Activated naive CD4-positive, alpha-beta T cell treated with anti-CD3 and anti-CD28 coated beads, Interleukin-2, amount 50 U/mL, for 24 hours (primary cell): ENCODE measurements around the gene PGBD2.

Experiments used
- H3K27ac Mint-ChIP-seq: one replicate; pipeline ENCODE4 v1.8.0; 2021; ENCODE audit warnings: mild to moderate bottlenecking, mixed read lengths
- H3K27me3 Mint-ChIP-seq: one replicate; pipeline ENCODE4 v1.8.0; 2021; ENCODE audit warnings: mixed read lengths
- H3K36me3 Mint-ChIP-seq: one replicate; pipeline ENCODE4 v1.8.0; 2021; ENCODE audit warnings: mixed read lengths
- H3K4me1 Mint-ChIP-seq: one replicate; pipeline ENCODE4 v1.8.0; 2021; ENCODE audit warnings: mixed read lengths
- H3K4me3 Mint-ChIP-seq: one replicate; pipeline ENCODE4 v1.8.0; 2021; ENCODE audit warnings: mild to moderate bottlenecking, mixed read lengths
- H3K9me3 Mint-ChIP-seq: one replicate; pipeline ENCODE4 v1.8.0; 2021; ENCODE audit warnings: mixed read lengths

The PGBD2 gene, protein sequence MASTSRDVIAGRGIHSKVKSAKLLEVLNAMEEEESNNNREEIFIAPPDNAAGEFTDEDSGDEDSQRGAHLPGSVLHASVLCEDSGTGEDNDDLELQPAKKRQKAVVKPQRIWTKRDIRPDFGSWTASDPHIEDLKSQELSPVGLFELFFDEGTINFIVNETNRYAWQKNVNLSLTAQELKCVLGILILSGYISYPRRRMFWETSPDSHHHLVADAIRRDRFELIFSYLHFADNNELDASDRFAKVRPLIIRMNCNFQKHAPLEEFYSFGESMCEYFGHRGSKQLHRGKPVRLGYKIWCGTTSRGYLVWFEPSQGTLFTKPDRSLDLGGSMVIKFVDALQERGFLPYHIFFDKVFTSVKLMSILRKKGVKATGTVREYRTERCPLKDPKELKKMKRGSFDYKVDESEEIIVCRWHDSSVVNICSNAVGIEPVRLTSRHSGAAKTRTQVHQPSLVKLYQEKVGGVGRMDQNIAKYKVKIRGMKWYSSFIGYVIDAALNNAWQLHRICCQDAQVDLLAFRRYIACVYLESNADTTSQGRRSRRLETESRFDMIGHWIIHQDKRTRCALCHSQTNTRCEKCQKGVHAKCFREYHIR

DNA sequence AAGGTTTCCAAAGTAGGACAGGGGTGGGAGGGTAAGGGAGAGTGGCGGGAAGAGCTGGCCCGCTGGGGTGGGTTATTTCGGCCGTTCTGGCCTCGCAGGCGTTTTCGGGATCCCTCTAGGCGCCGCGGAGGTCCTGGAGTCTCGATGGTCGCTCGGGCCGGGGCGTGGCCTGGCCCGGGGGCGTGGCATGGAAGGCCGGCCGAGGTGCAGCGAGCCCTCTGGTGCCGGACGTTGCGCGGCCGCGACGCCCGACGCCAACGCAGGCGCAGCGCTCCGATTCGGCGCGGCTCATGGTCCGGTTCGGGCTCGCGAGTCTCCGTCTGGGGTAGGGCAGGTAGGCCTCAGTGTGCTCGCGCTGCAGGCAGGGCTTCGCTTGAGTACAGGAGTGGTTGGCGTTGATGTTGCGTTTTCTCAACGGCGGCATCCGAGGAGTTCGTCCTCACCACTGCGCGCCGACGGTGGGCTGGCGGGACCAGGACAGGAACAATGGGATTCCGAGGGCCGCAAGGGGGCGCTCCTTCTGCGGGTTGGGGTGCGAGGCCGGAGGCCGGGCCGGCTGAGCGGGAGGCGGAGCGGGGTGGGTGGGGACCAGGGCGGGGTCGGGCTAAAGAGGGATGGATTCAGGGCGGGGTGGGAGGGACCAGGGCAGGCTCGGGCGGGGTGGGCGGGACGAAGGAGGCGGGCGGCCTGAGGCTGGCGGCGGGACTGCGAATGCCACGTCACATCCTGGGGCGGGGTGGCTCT lies at the start of gene PGBD2:
Gene PGBD2, plus strand, starts transcription at position 227 of the 744 bp plus-strand sequence. CDS start 7,628 bp downstream, outside the sequence.
- Mint-ChIP-seq H3K4me3 (peak within 1 kb of the TSS; percentile 91), H3K9me3 (no peaks in the 10 kb centered on the region), H3K27me3 (no peaks in the 10 kb centered on the region), H3K4me1 (peaks cover 30% of the 10 kb centered on the region), H3K36me3 (no peaks in the 10 kb centered on the region), H3K27ac (peak within 1 kb of the TSS; percentile 97)

DNA sequence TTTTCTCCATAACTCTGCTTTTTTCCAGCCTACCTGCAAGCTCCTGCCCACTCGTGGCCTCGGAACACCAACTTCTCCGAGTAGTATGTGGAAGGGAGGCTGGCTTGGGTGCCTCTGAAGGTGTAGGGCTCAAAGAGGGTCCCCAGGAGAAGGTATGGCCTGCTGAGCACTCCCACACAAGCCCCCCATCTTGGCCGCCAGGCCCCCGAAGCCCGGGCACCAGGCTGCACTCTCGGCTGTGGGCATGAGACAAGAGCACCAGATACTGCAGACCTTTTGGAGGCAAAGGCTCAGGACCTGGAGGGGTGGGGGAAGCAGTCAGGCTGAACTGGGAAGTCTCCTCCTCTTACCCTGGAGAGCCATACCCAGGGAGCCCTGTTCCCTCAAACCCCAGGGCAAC lies 48.8 kb upstream of the PGBD2 start:
- no peak overlapping the region for H3K27ac Mint-ChIP-seq
- H3K4me1 Mint-ChIP-seq, result peaks cover 36% of the 10 kb centered on the region
- H3K27me3 Mint-ChIP-seq, result no peaks in the 10 kb centered on the region
- peaks cover 2% of the 10 kb centered on the region for H3K36me3 Mint-ChIP-seq
- H3K4me3 Mint-ChIP-seq, result peak overlapping the region; percentile 93
- no peaks in the 10 kb centered on the region for H3K9me3 Mint-ChIP-seq

DNA sequence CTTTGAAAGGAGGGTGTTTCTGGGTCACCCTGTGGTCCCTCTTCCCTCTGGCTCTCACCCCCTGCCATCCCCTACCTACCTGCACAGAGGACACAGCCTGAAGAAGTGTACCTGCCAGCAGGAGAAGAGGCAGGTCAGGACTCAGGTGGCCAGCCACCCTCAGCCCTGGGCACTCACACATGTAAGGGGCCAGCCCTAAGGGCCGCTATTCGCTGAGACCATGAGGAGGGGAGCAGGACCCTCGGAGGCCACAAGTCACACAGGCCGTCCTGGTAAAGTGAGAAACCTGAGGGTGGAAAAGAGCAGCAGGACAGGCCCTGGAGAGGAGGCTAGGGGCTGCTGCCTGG lies 48.3 kb upstream of the PGBD2 start:
- Mint-ChIP-seq H3K4me1 (peaks cover 41% of the 10 kb centered on the region), H3K27me3 (no peaks in the 10 kb centered on the region)

DNA sequence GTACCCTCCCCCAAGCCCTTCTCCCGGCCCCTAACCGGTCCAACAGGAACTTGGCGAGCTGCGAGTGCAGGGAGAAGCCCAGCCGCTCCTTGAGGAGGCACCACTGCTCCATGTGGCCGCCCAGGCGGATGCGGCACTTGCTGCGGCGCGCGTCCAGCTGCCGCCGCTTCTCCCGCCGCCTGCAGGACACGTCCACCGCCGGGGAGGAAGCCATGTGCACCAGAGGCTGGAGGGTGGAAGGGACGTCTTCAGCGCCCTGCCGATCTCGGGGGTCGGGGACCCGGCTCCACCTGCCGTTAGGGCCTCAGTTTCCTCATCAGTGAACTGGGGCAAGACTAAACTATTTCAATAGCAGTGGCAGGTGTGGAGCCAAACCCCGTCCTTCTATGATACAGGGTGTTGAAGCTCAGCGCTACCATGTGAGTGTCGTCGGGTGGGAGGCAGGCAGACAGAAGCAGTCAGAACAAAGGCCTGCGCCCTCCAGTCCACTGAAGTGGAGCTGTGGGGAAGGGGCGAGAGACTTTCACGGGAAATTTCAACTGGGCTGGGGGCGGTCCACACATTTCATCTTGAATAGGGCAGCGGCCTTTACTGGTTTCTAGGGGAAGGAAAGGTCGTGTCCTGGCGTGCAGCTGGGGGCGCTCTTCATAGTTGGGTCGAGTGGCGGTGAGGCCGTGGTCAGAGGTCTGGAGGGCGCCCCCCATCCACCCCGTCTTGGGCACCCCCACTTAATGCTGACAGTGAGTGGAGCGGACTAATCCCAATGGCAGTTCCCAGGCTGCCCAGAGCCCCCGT lies 47.7 kb upstream of the PGBD2 start:
- Mint-ChIP-seq H3K4me3 (peak overlapping the region; percentile 93), H3K27ac (peak overlapping the region; percentile 93), H3K9me3 (no peaks in the 10 kb centered on the region), H3K27me3 (no peaks in the 10 kb centered on the region), H3K4me1 (peaks cover 46% of the 10 kb centered on the region), H3K36me3 (peaks cover 2% of the 10 kb centered on the region)

More for the DNA sequence above, 48.3 kb upstream of the PGBD2 start:
- peak overlapping the region; percentile 93 for H3K4me3 Mint-ChIP-seq
- peaks cover 2% of the 10 kb centered on the region for H3K36me3 Mint-ChIP-seq
- peak overlapping the region; percentile 84 for H3K27ac Mint-ChIP-seq
- no peaks in the 10 kb centered on the region for H3K9me3 Mint-ChIP-seq

DNA sequence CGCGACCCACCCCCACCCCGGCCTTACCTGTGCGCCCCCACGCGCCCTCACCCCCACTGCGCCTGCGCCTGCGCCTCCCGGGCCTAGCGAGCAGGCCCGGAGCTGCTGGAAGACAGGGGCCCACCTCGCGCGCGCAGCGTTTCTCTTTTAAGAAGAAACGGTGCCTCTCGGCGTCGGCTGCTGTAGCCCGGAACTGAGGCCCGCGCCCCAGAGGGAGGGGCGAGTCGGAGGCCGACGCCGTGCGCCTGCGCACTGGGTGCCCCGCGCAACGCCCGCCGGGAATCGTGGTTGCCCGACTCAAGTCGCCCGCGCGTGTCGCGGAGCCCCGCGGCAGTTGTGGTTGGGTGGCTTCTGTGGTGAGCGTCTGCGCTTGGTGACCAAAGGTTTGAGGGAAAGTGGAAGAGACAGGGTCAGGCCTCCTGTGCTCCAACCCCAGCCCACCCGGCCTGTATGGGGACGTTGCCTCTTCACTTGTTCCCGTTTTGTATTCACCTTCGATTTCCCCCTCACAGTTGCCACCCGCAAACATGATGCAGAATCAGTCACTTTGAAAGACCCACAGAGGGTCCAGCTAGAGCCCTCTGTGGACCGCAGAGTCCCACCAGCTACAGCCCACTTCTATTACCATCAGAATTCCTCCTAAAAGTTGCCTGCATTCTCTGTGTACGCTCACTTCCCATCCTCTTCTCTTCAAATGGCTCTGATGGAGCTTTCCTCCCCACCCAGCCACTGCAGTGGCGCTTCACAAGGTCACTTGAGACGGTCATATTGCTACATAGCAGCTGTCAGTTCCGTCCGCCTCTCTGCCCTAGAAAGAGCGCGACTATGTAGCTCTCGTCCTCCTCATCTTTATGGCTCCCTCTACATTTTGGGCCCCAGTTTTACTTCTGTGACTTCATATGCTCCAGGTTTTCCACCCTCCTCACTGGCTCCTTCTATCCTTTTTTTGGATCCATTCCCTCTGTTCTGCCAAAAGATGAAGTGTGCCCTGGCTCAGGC lies 46.8 kb upstream of the PGBD2 start, which contains the start of gene ZNF692:
Gene ZNF692, minus strand, starts transcription at position 195 of the 999 bp plus-strand sequence. CDS start 776 bp downstream, outside the sequence.
- peaks cover 2% of the 10 kb centered on the region for H3K36me3 Mint-ChIP-seq
- H3K27ac Mint-ChIP-seq, result peak within 1 kb of the TSS; percentile 94
- H3K9me3 Mint-ChIP-seq, result no peaks in the 10 kb centered on the region
- peaks cover 51% of the 10 kb centered on the region for H3K4me1 Mint-ChIP-seq
- peak within 1 kb of the TSS; percentile 93 for H3K4me3 Mint-ChIP-seq
- no peaks in the 10 kb centered on the region for H3K27me3 Mint-ChIP-seq

DNA sequence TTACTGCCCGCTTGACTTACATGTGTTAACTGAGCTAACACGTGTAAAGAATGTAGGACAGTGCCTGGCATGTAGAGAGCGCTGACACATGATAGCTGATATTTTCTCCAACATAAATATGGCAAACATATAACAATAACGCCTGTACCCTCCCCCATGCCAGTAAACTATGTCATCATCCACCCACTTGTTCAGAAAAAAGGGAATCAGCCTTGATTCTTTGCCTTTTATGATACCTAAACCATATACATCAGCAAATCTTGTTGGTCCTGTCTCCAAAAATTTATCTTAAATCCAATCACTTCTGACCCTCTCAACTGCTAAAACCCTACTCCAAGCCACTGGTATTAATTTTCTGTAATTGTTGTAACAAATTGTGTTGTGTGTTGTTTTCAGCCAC lies 46.0 kb upstream of the PGBD2 start:
- H3K9me3 Mint-ChIP-seq, result no peaks in the 10 kb centered on the region
- H3K36me3 Mint-ChIP-seq, result peaks cover 2% of the 10 kb centered on the region
- H3K4me3 Mint-ChIP-seq, result peak overlapping the region; percentile 93
- H3K27ac Mint-ChIP-seq, result peak overlapping the region; percentile 94
- H3K4me1 Mint-ChIP-seq, result peaks cover 53% of the 10 kb centered on the region
- no peaks in the 10 kb centered on the region for H3K27me3 Mint-ChIP-seq

DNA sequence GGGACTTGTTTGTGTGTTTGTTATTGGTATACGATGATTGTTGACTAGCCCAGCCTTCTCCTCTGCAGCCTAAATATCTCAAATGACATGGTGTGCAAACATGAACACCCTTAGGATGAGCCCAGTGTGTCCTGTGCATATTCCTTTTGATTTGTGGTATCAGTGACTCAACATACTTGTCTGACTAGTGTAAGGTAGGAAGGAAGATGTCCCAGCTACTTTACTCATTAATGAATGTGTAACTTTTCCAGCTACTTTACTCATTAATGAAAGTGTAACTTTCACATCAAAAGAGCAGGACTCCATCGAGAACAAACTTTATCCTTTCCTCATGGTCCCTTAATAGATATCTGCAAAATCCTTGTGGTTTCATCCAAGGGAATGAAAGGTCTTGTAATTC lies 44.4 kb upstream of the PGBD2 start:
- Mint-ChIP-seq H3K27ac (peak overlapping the region; percentile 15), H3K9me3 (no peaks in the 10 kb centered on the region), H3K4me1 (peaks cover 46% of the 10 kb centered on the region), H3K36me3 (no peaks in the 10 kb centered on the region), H3K4me3 (no peak overlapping the region), H3K27me3 (no peaks in the 10 kb centered on the region)

DNA sequence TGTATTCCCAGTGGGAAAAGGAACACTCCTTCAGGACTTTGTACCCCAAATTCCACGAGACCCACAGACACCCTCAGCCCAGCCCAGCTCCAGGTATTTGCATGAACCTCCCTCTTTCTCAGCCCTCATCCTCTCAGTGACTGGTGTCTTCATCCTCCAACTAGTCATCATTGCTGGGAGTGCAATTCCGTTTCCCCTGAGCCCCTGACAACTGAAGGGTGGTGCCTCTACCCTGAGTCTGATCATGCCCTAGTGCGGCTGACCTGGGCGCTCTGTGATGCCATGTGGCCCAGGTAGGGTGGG lies 43.4 kb upstream of the PGBD2 start:
- peak overlapping the region; percentile 66 for H3K27ac Mint-ChIP-seq
- H3K4me1 Mint-ChIP-seq, result peaks cover 39% of the 10 kb centered on the region
- peak overlapping the region; percentile 89 for H3K4me3 Mint-ChIP-seq
- no peaks in the 10 kb centered on the region for H3K27me3 Mint-ChIP-seq
- no peaks in the 10 kb centered on the region for H3K36me3 Mint-ChIP-seq
- H3K9me3 Mint-ChIP-seq, result no peaks in the 10 kb centered on the region

DNA sequence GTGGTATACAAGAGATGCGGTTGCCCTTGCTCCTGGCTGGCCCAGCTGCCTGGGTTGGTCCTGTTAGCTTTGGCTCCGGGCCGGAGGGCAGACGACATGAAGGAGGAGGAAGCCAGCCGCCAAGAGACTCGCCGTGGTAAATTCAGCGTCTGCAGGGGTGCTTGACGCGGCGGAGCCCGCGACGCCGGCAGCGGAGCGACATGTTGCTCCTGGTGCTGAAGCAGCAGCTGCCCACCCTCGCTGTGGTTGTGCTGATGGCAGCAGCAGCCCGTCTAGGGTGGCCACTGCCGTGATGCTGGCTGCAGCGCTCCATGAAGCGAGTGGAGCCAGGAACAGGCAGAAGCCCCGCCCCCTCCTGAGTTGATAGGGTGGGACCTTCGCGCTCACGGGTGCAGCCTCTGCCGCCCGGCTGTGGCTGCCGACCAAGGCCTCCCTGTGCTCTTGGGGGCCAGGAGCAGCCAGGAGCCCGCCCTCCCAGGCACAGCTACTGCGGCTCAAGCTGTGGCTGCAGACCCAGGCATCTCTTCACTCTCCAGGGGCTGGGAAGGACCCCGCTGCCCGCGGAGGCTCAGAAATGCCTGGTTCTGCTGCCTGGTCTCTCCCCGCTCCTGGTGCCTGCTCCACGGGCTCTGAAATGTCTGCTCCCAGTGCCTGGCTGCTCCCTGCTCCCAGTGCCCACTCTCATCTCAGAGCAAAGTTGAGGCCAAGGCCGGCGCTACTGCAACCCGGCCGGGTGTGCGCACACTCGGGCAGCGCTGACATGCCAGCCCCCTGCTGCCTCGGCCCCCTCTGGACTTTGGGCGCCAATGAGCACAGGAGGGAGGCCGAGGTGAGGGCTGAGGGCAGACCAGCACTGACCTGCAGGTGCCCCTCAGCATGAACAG lies 42.8 kb upstream of the PGBD2 start:
- Mint-ChIP-seq H3K4me1 (peaks cover 39% of the 10 kb centered on the region), H3K27me3 (no peaks in the 10 kb centered on the region), H3K36me3 (no peaks in the 10 kb centered on the region), H3K9me3 (no peaks in the 10 kb centered on the region), H3K4me3 (peak overlapping the region; percentile 89), H3K27ac (peak overlapping the region; percentile 66)

DNA sequence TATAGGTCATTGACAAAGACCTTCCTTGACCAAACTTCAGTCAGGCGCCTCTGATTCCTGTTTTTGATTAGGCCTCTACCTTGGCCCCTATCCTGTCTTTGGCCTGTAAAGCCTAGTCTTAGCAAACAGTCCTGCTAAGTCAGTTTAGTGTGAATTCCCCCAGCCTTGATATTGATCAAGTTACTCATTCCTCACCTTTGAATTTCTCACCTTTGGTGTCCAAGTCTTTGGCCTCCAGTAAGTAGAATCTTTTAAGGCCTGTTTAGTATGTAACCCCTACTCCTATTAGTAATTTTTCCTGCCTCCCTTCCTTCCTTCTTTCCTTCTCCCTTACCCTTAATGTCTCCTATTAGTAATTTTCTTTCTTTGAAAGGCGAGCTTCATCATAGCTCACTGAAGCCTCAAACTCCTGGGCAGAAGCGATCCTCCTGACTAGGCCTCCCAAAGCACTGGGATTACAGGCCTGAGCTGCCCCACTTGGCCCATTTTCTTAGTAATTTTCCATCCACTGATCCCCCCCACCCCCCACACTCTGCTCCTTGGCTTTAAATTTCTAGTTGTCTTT lies 34.1 kb upstream of the PGBD2 start:
- Mint-ChIP-seq H3K4me1 (peaks cover 34% of the 10 kb centered on the region), H3K4me3 (peak overlapping the region; percentile 43), H3K9me3 (no peaks in the 10 kb centered on the region), H3K27me3 (peaks cover 3% of the 10 kb centered on the region), H3K27ac (no peak overlapping the region), H3K36me3 (no peaks in the 10 kb centered on the region)

DNA sequence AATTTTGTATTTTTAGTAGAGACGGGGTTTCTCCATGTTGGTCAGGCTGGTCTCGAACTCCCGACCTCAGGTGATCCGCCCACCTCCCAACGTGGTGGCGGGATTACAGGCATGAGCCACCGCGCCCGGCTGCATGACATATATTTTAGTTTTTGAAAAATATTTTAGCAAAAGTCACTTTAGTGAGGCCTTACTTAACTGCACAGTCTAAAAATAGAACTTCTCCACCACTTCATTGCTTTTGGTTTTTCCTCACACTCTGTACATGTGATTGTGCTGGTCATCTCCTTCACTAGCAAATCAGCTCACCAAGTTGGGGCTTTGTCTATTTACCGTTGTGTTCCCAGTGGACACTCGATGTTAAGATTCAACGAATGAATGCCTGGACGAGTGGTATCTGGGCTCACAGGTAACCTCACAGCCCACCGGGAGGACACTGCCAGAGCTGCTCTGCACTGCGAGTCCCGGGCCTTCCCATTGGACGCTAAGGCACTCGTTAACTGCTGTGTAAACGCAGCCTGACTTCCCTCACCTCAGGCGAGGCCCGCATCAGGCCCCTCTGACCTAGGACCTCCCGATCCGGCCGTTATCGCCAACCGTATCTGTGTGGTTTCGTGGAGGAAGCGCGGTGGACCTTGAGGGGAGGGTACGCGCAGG lies 33.2 kb upstream of the PGBD2 start:
- peaks cover 34% of the 10 kb centered on the region for H3K4me1 Mint-ChIP-seq
- H3K27me3 Mint-ChIP-seq, result peaks cover 3% of the 10 kb centered on the region
- H3K27ac Mint-ChIP-seq, result peak overlapping the region; percentile 99
- H3K9me3 Mint-ChIP-seq, result no peaks in the 10 kb centered on the region
- H3K36me3 Mint-ChIP-seq, result no peaks in the 10 kb centered on the region
- H3K4me3 Mint-ChIP-seq, result peak overlapping the region; percentile 94

DNA sequence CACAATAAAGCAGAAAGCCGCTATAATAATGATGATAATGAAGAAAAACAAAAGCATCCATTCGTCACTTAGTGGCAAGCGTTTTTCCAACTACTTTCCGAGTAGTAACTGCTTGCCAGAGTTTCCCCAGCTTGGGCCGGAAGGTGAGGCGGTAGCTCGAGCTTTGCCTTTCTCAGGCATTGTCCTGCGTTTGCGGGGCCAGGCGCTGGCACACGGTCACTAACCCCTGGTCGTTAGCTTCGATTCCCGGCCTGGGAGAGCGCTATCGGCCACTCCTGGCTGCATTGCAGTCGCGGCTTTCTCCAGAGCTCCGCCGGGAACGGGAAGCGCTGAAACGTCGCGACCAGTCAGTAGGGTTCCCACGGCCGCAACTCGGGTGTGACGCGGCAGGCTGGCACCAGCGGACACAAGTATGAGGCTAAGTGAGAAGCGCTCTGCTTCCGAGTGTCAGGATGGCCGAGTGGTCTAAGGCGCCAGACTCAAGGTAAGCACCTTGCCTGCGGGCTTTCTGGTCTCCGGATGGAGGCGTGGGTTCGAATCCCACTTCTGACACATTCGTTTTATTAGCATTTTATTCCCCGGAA lies 32.5 kb upstream of the PGBD2 start:
- H3K4me3 Mint-ChIP-seq, result peak overlapping the region; percentile 94
- no peaks in the 10 kb centered on the region for H3K9me3 Mint-ChIP-seq
- no peaks in the 10 kb centered on the region for H3K36me3 Mint-ChIP-seq
- H3K4me1 Mint-ChIP-seq, result peaks cover 34% of the 10 kb centered on the region
- peak overlapping the region; percentile 99 for H3K27ac Mint-ChIP-seq
- peaks cover 3% of the 10 kb centered on the region for H3K27me3 Mint-ChIP-seq
